ENCODE results near the gene SHISAL1.

Gene SHISAL1

DNA sequence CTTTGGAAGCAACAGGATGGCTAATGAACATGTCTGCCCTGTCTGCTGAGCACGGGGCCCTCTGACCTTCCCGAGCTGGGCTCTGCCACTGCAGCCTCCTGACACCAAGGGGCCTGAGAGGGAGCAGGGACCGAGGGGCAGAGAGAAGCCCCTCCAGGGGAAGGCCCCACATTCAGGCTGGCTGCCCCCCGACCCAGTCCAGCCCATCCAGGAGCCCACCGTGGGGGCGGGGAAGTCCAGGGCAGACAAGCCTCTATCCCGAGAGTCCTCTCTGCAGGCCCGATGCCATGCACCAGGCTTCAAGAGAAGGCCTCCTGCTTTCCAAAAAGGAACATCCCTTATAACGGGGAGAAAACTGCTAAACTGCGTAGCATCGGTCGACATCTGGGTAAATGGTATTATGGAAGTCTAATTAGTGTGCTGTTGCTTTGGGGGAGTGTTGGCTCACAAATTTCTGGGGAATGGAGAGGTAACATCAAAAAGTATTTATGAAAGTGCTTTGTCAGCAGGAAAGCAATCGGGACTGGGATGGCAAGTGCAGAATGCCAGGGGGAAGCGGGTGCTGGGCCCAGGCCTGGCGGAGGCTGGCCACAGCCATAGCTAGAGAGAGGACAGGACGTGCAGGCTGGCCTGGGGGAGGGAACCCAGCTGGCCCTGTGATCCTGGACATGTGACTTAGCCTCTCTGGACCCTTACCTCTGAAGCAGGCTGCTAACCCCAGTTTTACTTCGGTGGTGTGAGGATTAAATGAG is 5.3 kb upstream of the SHISAL1 start:
- peaks cover 17% of the 10 kb centered on the region for H3K27me3 Mint-ChIP-seq (ENCODE audit: low read depth, poor library complexity)
- no peaks in the 10 kb centered on the region for H3K9me3 Mint-ChIP-seq
- no peaks in the 10 kb centered on the region for H3K36me3 Mint-ChIP-seq (ENCODE audit: low read depth)
- TF ChIP-seq, protein P1, sequence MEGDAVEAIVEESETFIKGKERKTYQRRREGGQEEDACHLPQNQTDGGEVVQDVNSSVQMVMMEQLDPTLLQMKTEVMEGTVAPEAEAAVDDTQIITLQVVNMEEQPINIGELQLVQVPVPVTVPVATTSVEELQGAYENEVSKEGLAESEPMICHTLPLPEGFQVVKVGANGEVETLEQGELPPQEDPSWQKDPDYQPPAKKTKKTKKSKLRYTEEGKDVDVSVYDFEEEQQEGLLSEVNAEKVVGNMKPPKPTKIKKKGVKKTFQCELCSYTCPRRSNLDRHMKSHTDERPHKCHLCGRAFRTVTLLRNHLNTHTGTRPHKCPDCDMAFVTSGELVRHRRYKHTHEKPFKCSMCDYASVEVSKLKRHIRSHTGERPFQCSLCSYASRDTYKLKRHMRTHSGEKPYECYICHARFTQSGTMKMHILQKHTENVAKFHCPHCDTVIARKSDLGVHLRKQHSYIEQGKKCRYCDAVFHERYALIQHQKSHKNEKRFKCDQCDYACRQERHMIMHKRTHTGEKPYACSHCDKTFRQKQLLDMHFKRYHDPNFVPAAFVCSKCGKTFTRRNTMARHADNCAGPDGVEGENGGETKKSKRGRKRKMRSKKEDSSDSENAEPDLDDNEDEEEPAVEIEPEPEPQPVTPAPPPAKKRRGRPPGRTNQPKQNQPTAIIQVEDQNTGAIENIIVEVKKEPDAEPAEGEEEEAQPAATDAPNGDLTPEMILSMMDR (IDR thresholded peaks at IDR 0.05) = no peak
- H3K27ac Mint-ChIP-seq = peak overlapping the region; percentile 65
- no peak for DNase-seq
- peaks cover 17% of the 10 kb centered on the region for H3K4me1 Mint-ChIP-seq
- H3K4me3 Mint-ChIP-seq = no peak overlapping the region

GRCh38 chr22:44317123-44317444 is 4.3 kb upstream of the SHISAL1 start:
- no peak for DNase-seq
- TF ChIP-seq, protein P1 (IDR thresholded peaks at IDR 0.05) = no peak
- H3K4me3 Mint-ChIP-seq = no peak overlapping the region
- peaks cover 11% of the 10 kb centered on the region for H3K27me3 Mint-ChIP-seq (ENCODE audit: low read depth, poor library complexity)
- H3K27ac Mint-ChIP-seq = no peak overlapping the region
- peaks cover 17% of the 10 kb centered on the region for H3K4me1 Mint-ChIP-seq
- no peaks in the 10 kb centered on the region for H3K36me3 Mint-ChIP-seq (ENCODE audit: low read depth)
- no peaks in the 10 kb centered on the region for H3K9me3 Mint-ChIP-seq

DNA sequence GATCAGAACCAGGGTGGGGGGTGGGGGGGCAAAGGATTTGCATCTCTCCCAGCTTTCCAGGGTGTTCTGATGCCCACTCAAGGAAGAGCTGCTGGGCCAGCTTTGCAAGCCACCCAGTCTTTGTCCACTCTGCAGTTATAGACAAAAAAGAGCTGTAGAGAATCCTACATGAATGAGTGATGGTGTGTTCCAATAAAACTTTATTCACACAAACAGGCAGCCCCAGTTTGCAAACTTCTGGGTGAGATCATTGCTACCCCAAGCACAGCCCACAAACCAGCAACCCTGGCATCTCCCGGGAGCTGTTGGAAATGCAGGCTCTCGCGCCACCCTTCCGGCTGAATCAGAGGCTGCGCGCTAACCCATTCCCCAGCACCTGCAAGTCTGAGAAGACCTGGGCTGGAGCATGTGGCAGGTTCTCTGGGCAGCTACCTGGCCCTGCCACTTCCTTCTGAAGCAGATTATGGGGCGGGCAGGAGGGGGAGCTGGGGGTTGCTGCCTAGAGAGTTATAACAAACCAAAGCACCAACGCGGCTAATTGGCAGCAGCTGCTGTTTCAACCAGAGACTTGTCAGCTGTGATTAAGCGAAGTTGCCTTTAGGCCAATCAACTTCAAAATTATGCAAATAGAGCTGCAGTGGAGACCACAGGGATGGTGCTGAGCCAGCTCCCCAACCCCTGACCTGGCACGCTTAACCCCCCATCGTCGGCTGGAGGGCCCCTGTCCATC is 3.8 kb upstream of the SHISAL1 start:
- H3K27ac Mint-ChIP-seq = no peak overlapping the region
- H3K36me3 Mint-ChIP-seq (ENCODE audit: low read depth) = no peaks in the 10 kb centered on the region

DNA sequence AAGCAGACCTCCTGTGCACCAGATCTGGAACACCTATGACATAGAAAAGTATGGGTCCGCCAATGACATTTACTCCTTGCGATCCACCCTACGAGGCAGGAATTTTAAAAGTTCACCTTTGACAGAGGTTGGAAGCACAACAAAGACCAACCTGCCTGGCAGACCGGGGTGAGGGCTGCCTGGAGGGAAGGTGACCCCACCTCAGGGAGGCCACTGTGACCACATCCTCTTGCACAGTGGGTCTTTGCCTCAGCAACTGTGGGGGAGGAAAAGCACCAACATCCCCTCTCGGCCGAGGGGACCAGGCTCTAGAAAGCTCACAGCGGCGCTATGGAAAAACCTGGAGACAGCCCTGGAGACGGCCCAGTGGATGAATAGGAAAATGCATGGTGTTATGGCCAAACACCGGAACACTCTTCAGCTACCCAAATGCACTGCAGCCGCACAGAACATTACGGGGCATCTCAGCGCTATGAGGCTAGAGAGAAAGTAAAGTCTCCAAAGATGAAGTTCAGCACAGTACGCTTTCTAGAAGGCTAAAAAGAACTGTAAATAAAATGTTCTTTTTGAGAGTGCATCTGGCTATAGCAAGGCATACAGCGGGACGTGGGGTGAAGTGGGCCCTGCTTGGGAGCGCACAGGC is 1.8 kb upstream of the SHISAL1 start:
- no peak overlapping the region for H3K27ac Mint-ChIP-seq

More for the DNA sequence above, 3.8 kb upstream of the SHISAL1 start:
- H3K4me3 Mint-ChIP-seq = no peak overlapping the region
- no peaks in the 10 kb centered on the region for H3K9me3 Mint-ChIP-seq
- no peak for DNase-seq
- peaks cover 17% of the 10 kb centered on the region for H3K4me1 Mint-ChIP-seq
- TF ChIP-seq, protein P1 (IDR thresholded peaks at IDR 0.05) = no peak
- peaks cover 11% of the 10 kb centered on the region for H3K27me3 Mint-ChIP-seq (ENCODE audit: low read depth, poor library complexity)

GRCh38 chr22:44313385-44314006 is 745 bp upstream of the SHISAL1 start:
- no peak overlapping the region for H3K4me3 Mint-ChIP-seq
- H3K4me1 Mint-ChIP-seq = peaks cover 23% of the 10 kb centered on the region
- no peak overlapping the region for H3K27ac Mint-ChIP-seq
- peaks cover 6% of the 10 kb centered on the region for H3K27me3 Mint-ChIP-seq (ENCODE audit: low read depth, poor library complexity)
- no peaks in the 10 kb centered on the region for H3K36me3 Mint-ChIP-seq (ENCODE audit: low read depth)
- DNase-seq = no peak
- no peaks in the 10 kb centered on the region for H3K9me3 Mint-ChIP-seq
- TF ChIP-seq, protein P1 (IDR thresholded peaks at IDR 0.05) = no peak

More for the DNA sequence above, 1.8 kb upstream of the SHISAL1 start:
- no peak for DNase-seq
- peaks cover 17% of the 10 kb centered on the region for H3K4me1 Mint-ChIP-seq
- no peaks in the 10 kb centered on the region for H3K36me3 Mint-ChIP-seq (ENCODE audit: low read depth)
- no peaks in the 10 kb centered on the region for H3K9me3 Mint-ChIP-seq
- no peak overlapping the region for H3K4me3 Mint-ChIP-seq
- TF ChIP-seq, protein P1 (IDR thresholded peaks at IDR 0.05) = no peak
- H3K27me3 Mint-ChIP-seq (ENCODE audit: low read depth, poor library complexity) = peaks cover 6% of the 10 kb centered on the region

Data from nephron progenitor cell (in vitro differentiated cells).